ENCODE results near the gene TEF.

DNA sequence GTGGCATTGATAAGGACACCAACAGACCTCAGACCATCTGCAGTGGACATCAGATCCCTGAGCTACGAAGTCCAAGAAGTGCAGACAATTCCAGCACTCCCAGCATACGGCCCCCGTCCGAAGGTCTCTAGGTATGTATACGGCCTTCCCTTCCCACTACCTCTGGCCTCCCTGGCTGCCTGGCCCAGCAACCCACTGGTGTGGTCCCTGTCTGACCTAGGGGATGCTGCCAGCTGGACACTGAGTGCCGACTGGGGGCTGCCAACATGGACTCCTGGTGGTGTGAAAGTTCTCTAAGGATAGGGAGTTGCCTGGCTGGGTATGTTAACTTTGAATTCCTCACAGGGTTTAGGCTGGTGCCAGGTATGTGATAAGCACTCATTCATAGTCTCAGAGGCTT is 17.5 kb upstream of the TEF start:
- TF ChIP-seq, protein P1, sequence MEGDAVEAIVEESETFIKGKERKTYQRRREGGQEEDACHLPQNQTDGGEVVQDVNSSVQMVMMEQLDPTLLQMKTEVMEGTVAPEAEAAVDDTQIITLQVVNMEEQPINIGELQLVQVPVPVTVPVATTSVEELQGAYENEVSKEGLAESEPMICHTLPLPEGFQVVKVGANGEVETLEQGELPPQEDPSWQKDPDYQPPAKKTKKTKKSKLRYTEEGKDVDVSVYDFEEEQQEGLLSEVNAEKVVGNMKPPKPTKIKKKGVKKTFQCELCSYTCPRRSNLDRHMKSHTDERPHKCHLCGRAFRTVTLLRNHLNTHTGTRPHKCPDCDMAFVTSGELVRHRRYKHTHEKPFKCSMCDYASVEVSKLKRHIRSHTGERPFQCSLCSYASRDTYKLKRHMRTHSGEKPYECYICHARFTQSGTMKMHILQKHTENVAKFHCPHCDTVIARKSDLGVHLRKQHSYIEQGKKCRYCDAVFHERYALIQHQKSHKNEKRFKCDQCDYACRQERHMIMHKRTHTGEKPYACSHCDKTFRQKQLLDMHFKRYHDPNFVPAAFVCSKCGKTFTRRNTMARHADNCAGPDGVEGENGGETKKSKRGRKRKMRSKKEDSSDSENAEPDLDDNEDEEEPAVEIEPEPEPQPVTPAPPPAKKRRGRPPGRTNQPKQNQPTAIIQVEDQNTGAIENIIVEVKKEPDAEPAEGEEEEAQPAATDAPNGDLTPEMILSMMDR (IDR thresholded peaks at IDR 0.05; ENCODE audit: insufficient read depth, low read length, poor library complexity, severe bottlenecking), result no peak
- no peak for TF ChIP-seq EZH2phosphoT487 (conservative IDR thresholded peaks at IDR 0.05; ENCODE audit: low read length)

Data from SU-DHL-6 (cell line).